B cell (primary cell): Measurements from ENCODE around the gene PAX2.

ENCODE experiments used
- EZH2 ChIP-seq: IDR thresholded peaks from 2 replicates; pipeline ENCODE4 v1.6.1; 2012; ENCODE audit warnings: borderline replicate concordance, low read depth, mild to moderate bottlenecking, moderate library complexity, low read length; ENCODE audit not compliant: insufficient read depth, poor library complexity, severe bottlenecking
- TF ChIP-seq, protein P1 (sequence below): fragments of 200-600 bp; IDR thresholded peaks from one replicate; pipeline ENCODE4 v1.8.0; 2022; ENCODE audit warnings: antibody characterized with exemption, mild to moderate bottlenecking

DNA sequence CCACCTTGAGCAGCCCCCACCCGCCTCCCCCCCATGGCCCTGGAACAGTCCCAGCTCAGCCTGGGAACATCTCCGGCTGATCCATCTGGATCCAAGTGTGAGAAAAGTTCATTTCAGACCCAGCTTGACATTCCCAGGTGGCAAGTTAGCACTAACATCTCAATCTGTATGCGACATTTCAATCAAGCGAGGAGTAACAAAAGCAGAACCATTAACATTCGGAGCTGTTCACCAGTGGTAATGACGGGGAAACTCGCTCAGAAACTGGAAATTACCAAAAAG lies 65.4 kb downstream of the PAX2 start:
- TF ChIP-seq, protein P1, sequence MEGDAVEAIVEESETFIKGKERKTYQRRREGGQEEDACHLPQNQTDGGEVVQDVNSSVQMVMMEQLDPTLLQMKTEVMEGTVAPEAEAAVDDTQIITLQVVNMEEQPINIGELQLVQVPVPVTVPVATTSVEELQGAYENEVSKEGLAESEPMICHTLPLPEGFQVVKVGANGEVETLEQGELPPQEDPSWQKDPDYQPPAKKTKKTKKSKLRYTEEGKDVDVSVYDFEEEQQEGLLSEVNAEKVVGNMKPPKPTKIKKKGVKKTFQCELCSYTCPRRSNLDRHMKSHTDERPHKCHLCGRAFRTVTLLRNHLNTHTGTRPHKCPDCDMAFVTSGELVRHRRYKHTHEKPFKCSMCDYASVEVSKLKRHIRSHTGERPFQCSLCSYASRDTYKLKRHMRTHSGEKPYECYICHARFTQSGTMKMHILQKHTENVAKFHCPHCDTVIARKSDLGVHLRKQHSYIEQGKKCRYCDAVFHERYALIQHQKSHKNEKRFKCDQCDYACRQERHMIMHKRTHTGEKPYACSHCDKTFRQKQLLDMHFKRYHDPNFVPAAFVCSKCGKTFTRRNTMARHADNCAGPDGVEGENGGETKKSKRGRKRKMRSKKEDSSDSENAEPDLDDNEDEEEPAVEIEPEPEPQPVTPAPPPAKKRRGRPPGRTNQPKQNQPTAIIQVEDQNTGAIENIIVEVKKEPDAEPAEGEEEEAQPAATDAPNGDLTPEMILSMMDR, result no peak
- TF ChIP-seq EZH2, result no peak
